Measurements from ENCODE around the gene TFDP2.
"Not testable (repeated sequence)": the region's sequence is repeated elsewhere in the genome, so short reads cannot be mapped to it uniquely, and the experiment has no call there.

TFDP2 gene

DNA sequence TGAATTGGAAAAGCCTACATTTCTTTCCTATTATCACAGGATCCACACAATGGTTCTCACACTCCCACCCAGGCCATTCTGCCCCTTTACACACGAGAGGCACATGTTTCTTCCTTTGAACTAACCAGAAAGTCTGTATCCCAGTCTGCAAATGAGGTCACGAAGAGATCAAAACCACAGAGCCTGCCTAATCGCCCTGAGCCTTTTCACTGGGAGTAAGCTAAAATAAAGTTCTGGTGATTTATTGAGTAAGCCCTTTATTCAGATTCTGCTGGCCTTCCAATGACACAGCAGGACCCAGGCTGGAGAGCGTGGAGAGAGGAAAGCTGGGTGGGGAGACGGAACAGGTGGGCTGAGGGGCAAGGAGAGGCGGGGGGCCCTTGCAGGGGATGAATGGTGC lies 194.2 kb downstream of the TFDP2 start:
- no peak for FAIRE-seq

DNA sequence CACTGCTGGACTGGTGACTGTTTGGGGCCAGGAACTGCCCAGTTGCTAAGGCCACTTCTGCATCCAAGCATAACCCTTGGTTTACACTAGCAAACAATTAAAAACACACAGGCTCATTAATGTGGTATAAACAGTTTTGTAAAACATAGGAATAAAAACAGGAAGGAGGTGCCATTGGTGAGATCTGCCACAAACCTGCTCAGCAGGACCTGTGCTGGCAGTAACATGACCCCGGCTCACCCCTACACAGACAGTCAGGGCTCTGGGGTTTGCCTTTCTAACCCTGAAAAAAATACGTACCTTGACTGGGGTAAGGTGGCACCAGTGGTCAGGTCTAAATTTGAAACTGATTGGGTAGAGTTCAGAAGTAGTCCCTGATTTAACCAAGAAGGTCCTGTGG lies 196.7 kb downstream of the TFDP2 start:
- FAIRE-seq, result no peak

DNA sequence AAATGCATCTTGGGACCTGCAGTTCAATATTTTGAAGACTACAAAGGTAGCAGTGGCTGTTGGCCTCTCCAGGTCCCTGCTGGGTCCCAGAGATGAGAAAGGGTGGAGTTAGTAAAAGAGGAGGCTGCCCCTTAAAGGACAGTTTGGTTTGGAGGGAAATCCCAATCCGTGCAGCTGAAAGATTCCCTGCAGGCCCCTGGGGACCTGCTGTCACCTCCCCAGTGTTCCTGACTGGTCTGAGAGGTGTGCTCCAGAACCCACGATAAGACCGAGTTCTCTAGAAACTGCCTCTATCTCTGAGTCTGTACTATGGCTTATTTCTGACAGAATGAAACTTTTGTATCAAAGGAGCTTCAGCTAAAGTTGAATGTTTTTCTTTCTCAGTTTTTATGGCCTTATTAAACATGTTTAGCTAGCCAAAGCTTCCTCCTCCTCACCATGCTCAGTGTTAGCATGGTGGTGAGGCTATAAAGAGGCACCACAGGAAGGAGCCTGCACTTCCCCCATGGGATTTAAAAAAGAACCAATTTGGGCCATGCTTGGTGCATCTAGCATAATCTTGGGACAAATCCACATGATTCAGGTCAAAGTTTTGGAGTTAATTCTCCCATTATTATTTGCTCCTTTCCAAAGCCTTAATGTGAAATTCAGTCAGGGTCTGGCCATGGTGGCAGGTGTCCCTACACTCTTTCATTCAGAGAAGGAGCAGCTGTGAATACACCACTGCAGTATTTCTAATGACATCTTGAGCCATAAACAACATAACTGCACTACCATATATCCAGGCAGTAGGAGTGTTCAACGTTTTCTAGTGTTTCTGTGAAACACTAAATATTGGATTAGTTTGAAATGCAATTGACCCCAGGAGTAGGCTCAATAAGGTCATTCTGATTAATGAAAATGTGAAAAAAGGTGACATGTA lies 198.5 kb downstream of the TFDP2 start:
- no peak for FAIRE-seq

DNA sequence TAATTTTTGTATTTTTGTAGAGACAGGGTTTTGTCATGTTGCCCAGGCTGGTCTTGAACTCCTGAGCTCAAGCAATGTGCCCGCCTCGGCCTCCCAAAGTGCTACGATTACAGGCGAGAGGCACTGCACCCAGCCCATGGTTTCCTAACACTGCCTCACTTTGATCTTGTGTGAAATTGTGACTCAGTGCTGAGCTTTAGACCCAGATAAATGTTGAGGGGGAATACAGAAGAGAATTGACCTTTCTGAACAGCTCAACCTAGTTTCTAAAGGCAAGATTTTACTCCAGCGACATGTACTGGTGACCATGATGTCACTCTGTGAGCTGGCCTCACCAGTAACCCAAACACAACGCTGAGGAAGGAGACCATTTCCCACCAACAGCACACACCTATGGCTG lies 199.4 kb downstream of the TFDP2 start:
- FAIRE-seq, result no peak

DNA sequence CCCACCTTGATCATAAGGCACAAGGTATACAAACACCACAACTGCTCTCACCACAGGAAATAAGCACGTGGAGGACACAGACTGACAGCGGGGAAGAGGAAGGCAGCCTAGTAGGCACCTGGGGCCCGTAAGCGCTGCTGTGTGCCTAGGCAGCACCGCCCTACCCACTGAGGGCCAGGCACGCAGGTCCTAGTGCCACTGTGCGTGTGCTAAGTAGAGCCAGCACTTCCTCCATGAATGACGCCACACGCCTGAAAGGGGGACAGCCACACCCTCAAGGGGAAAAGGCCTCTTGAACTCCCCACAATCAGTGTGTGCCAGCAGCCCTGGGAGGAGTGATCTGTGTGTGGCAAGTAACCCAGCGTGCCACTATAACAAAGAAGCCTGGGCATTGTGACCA lies 199.9 kb downstream of the TFDP2 start:
- no peak for FAIRE-seq

DNA sequence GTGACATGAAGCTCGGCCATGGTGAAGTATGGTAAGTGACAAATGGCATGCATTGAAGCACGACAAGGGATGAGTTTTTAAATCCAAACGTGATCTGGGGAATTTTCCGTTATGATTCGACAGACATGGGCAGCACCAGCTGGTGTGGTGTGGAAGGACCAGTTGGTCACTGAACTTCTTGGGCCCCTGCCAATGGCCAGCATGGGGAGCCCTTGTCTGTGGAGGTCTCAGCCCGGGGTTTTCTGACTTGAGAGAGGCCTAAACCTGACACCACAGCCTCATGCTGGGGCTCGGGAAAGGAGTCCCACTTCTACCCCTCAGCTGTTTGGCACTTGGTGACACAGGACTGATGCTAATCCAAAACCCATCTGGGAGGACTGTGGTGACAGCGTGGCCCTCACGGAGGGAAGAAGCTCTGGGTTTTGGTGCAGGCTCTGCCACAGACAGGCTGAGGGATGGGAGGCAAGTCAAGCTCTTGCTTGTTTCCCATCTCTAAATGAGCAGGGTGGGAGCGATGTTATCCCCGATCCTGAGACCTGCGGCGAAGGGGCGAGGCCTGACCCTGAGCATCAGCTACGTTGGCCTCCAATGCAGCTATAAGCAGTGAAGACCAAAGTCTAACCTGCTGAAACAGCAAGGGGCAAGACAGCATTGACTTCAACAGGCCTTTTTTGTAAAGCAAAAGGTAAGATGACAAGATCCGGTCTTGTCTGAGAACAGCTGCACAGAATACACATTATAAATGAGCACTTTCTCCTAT lies 203.4 kb downstream of the TFDP2 start:
- no peak for FAIRE-seq

DNA sequence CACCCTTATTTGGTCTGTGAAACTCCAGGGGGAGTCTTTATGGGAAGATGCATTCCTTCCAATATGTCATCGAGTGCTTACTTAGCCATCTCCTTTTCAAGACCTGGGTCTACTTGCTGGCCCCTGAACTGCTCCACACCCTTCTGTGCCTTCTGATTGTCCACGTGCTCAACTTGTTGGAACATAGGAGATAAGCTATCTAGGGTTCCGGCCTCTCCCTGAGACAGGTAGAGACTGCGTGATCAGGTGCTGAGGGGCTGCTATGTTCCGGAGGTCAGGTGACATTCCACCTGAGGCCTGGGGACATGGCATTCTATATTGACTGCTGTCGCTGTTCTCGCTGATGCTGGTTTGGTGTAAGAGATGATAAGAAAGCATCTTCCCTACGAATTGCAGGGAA lies 207.3 kb downstream of the TFDP2 start:
- FAIRE-seq, result no peak

DNA sequence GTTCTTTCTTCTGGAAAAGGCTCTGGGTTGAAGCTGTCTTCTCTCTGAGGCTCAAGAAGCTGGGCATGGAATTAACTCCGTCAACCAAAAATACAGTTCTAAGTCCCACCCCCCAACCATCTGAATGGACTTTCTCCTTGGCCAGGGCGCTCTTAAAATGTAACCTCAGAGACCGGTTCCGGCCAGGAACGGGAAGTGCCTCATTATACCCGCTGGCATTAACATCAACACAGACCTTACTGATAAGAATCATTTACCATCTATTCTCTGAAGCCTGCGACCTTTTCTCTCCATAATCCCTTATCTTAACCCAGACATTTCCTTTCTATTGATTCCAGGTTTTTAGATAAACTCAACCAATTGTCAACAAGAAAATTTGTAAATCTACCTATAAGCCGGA lies 208.3 kb downstream of the TFDP2 start:
- no peak for FAIRE-seq

DNA sequence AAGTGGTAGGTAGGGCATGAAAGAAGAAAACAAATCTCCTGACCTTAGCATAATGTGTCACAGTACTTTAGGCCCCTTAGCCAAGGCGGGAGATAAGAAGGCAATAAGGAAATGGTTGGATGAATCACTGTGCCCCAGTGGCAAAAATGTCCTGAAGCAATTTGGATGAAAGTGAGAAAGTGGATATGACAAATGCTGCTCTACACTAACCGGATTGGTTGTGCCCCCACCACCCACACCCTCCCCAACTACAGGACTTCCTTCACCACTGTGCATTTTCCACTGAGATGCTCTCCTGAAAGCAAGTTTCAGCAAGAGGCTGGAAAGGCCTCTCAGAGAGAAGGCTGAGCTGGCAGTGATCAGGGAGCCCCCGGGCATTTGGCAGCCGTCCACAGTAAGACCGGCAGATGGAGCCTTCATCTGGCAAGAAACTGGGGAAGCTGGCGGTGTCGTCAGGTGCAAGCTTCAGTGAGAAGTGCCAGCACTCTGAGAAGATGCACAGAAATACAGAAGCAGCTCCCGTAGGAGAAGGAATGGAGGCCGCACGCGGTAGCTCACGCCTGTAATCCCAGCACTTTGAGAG lies 209.1 kb downstream of the TFDP2 start:
- no peak for FAIRE-seq

DNA sequence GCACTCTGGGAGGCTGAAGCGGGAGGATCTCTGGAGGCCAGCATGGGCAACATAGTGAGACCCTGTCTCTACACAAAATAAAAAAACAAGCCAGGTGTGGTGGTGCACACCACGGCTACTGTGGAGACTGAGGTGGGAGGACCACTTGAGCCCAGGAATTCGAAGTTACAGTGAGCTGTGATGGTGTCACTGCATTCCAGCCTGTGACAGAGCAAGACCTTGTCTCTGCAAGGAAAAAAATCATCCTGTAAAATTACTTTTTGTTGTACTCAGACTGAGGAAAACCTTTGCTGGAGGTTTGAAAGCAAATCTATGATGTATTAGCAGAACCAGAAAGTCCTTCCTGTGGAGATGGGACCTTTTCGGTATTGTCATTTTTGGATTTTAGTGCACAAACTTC lies 209.6 kb downstream of the TFDP2 start:
- no peak for FAIRE-seq

DNA sequence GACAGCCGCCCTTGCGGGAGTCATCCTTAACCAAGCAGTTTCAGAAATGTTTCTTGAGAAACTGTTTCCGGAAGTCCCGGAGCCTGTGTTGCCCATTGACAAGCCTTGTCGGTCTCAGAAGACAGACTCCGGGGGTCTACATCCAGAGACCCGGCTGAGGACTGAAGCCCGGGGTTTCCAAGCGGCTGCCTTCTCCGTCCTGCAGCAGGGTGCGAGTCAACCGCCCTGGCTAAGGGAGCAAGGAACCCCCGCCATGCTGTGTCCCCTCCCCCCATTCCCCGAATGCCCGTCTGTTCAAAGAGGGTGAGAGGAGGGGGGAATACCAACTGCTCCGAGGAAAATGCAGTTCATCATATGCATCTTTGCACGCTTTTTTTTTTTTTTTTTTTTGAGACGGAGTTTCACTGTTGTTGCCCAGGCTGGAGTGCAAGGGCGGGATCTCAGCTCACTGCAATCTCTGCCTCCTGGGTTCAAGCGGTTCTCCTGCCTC lies 211.3 kb downstream of the TFDP2 start:
- FAIRE-seq, result no peak

DNA sequence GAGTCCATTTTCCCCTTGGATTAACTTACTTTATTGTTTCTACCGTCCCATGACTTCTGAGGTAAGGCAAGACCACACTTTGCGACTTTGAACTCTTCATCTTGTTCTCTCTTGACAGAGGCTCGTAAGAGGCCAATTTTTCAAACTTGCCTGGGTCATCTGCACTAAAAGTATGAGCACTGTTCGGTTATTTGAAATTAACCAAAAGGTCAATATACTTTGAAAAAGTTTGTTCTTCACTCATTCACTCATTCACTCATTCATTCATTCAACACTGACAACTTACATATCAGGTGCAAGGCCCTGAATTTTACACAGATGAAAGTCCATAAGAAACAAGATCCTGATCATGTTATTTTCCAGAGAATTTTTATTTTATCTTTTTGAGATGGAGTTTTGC lies 215.0 kb downstream of the TFDP2 start:
- no peak for FAIRE-seq

DNA sequence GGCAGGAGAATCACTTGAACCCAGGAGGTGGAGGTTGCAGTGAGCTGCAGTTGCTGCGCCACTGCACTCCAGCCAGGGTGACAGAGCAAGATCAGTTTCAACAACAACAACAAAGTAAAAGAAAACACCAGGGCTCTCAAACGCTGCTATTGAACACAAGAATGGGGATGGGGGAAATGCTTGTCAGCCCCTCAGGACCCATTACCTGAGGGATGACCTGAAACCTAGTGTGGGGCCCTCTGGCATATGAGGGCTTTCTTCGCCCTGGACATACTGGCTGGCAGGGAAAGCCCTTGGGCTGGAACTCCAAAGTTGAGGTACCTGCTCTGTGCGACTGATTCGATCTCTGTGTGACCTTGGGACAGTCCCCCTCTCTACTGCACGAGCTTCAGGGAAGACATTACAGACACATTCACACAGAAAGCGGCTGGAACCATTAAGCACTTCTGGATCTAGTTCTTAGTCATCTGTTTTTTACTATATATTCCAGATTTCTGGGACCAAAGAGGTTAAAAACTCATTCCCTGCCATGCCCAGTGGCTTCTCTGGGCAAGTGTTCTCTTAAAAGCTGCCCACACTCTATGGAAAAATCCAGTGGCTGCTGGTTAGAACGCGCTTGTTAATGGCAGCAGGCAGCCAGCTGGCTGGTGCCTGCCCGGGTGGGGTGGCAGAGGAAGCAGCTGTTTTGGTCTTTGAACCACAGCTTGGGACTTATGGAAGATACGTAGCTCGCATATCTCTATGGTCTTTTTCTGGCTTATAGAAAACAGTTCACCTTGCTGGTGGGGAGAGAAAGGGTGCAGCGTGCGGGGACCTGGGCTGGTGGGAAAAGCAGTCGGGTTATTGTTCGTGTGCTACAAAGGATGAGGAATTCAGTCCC lies 215.7 kb downstream of the TFDP2 start:
- no peak for FAIRE-seq

DNA sequence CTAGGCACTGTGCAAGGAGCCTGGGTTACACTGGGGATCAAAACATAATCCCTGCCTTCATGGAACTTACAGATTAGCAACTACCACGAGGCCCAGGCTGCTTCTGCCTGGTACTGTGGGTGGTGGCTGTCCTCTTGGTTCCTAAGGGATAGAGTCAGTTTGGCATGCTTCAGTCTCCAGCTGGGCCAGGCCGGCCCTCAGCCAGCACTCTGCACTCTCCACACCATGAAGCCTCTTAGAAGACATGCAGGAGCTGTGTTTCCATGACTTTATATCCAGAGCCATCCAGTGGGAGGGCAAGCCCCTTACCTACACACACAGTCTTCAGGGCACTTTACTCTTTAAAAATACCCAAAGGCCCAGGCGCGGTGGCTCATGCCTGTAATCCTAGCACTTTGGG lies 218.5 kb downstream of the TFDP2 start:
- FAIRE-seq, result no peak

DNA sequence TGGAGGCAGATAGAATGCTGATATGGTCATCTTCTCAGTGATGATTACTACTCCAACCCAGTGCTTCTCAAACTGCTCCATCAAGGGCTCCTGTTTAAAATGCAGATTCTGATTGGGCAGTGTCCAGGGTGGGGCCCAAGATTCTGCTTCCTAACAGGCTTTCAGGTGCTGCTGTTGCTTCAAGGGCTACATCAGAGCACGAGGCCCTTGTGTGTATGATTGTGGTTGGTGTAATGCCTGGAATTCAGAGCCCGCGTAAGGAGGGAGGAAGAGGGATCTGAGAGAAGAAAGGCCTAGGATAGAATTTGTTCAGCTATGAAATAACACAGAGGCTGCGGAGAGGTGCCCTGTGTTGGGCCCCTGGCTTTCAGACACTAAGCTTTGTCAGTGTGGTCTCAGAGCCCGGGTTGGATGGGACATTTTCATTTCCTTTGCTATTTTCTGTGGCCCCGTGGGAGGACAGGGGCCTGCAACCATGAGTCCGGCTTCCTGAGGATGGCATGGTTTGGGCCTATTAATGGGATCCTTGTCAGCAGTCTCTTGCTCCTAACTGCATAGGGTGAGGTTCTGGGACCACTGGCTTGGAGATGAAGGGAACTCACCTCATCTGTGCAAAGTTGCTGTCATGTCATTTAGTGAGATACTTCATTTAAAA lies 219.9 kb downstream of the TFDP2 start:
- FAIRE-seq, result no peak

DNA sequence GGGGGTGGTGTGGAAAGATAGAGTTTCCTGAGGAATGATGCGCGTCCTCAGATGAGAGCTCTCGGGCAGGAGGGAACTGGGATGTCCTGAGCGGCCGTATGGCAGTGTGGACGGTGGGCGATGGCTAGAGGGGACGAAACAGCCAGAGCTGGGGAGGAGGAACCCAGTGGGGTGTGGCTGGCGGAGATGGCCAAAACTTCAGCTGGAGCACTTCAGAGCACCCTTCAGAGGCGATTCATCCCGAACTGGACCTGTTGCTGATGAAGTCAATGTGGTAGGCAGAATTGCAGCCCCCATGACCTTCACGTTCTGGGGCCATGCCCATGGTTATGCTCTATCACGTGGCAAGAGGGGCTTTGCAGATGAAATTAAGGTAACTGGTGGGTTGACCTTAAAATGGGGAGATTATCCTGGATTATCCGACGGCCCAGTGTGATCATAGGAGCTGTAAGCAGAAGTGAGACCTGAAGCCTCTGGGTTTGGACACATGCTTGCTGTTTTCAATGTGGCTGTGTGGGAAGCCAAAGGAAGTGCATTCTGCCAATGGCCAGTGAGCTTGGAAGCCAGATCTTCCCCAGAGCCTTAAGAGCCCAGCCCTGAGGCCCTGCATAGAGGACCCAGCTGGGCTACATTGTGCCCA lies 220.6 kb downstream of the TFDP2 start:
- no peak for FAIRE-seq

DNA sequence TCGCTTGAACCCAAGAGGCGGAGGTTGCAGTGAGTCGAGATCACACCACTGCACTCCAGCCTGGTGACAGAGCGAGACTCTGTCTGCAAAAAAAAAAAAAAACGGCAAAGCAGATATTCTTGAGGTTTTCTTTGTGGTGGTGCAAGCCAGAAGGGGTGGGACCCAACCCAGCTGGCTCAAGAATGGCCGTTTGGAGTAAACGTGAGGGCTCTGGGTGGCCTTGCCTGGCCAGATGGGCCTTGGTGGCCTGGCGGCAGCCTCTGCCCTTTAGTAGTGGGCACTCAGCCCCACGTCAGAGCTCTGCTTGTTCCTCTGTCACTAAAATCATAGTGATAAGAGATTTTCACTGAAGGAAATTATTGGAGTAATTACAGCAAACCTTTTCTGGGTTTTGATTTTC lies 222.4 kb downstream of the TFDP2 start:
- no peak for FAIRE-seq

DNA sequence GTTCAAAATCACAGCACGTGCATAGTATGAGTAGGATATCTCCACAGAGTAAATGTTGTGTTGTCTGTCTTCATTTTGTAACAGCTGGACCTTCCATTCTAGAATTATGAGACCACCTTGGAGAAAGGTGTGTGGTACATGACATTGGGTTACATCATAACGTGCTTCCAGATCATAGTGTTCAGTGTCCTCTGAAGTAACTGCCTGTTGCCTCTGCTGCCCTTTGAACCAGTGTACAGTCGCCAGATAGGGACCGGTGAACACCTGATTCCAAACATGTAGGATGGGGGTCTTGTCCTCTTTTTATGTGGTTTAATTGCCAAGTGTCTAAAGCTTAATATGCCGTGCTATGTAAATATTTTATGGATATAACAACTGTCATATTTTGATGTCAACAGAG lies 223.7 kb downstream of the TFDP2 start:
- not testable (repeated sequence) for FAIRE-seq

DNA sequence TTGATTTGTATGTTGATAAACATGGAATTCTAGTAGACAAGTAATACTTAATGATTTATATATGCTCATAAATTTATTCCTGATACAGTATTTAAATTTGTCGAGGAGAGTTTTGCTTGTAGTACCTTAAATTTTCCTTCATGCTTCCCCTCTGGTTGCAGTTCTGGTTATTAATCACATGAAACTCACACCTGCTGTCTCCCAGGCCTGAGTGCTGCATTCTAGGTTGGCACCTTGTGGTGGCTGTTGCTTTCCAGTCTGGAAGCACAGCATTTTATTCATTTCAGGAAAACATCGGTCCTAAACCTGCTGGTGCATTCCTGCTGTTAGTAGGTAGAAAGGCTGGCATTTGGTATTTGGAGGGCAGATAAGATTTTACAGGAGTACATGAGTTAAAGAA lies 228.0 kb downstream of the TFDP2 start:
- no peak for FAIRE-seq

DNA sequence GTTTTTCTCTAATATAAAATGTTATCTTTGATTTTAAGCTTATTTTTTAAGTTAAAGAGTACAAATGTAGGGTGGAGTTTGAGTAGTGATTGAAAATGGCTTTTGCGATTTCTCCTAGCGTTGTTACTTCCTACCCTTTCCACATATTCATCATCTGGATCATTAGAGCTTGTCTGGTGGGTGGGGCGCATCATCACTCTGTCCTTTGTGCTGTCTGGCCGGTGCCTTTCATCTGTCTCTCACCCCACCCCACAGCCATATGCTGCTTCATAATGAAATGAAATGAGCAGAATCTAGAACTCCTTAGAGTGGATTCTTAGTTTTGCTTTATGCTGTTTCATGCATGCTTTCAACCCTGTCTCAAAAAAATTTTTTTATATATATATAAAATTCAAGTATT lies 228.6 kb downstream of the TFDP2 start:
- no peak for FAIRE-seq

DNA sequence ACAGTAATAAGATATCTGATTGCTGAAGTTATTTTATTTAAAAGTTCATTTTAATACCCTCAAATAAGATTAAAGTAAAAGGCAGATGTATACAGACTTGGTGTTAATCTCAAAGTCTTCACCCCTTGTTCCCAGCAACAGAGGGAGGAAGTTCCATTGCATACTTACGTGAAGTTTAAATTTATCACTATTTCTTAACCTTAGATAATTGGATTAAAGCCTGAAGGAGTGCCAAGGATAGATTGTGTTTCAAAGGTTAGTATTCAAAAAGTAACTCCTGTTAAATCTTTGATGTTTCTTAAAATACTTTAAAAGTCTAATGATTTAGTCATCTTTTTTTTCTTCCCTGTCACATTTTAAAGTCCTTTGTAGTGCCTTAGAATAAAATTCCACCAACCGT lies 233.6 kb downstream of the TFDP2 start:
- FAIRE-seq, result no peak

DNA sequence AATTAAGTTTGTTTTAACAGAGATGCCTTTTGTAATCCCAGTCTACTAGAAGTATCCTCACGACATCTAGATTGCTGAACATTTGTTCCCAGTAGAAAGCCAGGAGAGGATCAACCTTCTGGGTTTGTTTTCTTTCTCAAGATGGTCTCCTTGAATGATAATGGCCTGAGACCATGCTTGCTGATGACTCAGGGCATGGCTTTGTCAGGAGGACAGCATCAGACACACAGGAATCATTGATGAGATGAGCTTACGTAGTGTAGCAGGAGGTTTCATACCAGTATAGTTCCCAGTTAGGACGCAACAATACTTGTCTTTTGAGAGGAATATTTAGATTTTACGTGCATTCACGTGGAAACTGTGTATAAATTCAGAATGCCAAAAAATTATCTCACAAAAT lies 234.3 kb downstream of the TFDP2 start:
- no peak for FAIRE-seq
